HepG2 (cell line): ENCODE measurements around the gene EEF2. TPM values are rescaled to one million over a fixed set of nuclear protein-coding genes. Genes with fewer than 3 reads are reported as not detected.

ENCODE experiments used
- BCLAF1 ChIP-seq: fragments of 450-650 bp; IDR thresholded peaks from 2 replicates; pipeline ENCODE4 v1.6.1; 2017; ENCODE audit warnings: mild to moderate bottlenecking
- CHD2 ChIP-seq: IDR thresholded peaks from 2 replicates; pipeline ENCODE4 v1.6.1; 2011; ENCODE audit warnings: low read depth, low read length, improper control_type of control experiment
- CTCF ChIP-seq: sonication (generic); formaldehyde crosslinking; IDR thresholded peaks from 2 replicates; pipeline ENCODE4 v1.5.0; 2020; ENCODE audit warnings: mild to moderate bottlenecking, missing genetic modification reagents, moderate library complexity
- HOXA3 ChIP-seq: sonication (generic); formaldehyde crosslinking; IDR thresholded peaks from 2 replicates; pipeline ENCODE4 v1.5.0; 2020; ENCODE audit warnings: missing genetic modification reagents
- PCBP1 ChIP-seq: fragments of 200-400 bp; formaldehyde crosslinking; IDR thresholded peaks from 2 replicates; pipeline ENCODE4 v1.6.1; 2017; ENCODE audit warnings: mild to moderate bottlenecking, low read depth, low read length, borderline replicate concordance
- POLR2AphosphoS2 ChIP-seq: IDR thresholded peaks from 2 replicates; pipeline ENCODE4 v1.6.1; 2011; ENCODE audit warnings: low read depth, low read length, improper control_type of control experiment
- POLR2G ChIP-seq: fragments of 200-400 bp; formaldehyde crosslinking; IDR thresholded peaks from 2 replicates; pipeline ENCODE4 v1.6.1; 2018; ENCODE audit warnings: mild to moderate bottlenecking, low read depth, low read length, moderate library complexity
- RBM22 ChIP-seq: fragments of 200-400 bp; formaldehyde crosslinking; optimal IDR thresholded peaks from 2 replicates; pipeline ENCODE3; 2017; ENCODE audit warnings: mild to moderate bottlenecking, low read length, moderate library complexity
- REXO4 ChIP-seq: sonication (generic); formaldehyde crosslinking; IDR thresholded peaks from 2 replicates; pipeline ENCODE4 v1.8.0; 2022; ENCODE audit warnings: missing genetic modification reagents, mild to moderate bottlenecking, borderline replicate concordance
- SATB2 ChIP-seq: sonication (generic); formaldehyde crosslinking; IDR thresholded peaks from 2 replicates; pipeline ENCODE4 v1.5.0; 2020; ENCODE audit warnings: missing genetic modification reagents
- SYNCRIP ChIP-seq: fragments of 200-400 bp; formaldehyde crosslinking; IDR thresholded peaks from 2 replicates; pipeline ENCODE4 v1.6.1; 2018; ENCODE audit warnings: mild to moderate bottlenecking, low read depth, low read length; ENCODE audit not compliant: insufficient read depth
- ZBTB38 ChIP-seq: sonication (generic); formaldehyde crosslinking; IDR thresholded peaks from 2 replicates; pipeline ENCODE4 v1.5.1; 2020; ENCODE audit warnings: mild to moderate bottlenecking, missing genetic modification reagents
- ZNF33A ChIP-seq: sonication (generic); formaldehyde crosslinking; IDR thresholded peaks from 2 replicates; pipeline ENCODE4 v1.5.1; 2020; ENCODE audit warnings: missing genetic modification reagents, mild to moderate bottlenecking, moderate library complexity, borderline replicate concordance
- ZNF354B ChIP-seq: sonication (generic); formaldehyde crosslinking; IDR thresholded peaks from 2 replicates; pipeline ENCODE4 v1.8.0; 2022; ENCODE audit warnings: mild to moderate bottlenecking, missing genetic modification reagents
- ZNF484 ChIP-seq: sonication (generic); formaldehyde crosslinking; IDR thresholded peaks from 2 replicates; pipeline ENCODE4 v1.5.1; 2020; ENCODE audit warnings: mild to moderate bottlenecking, low read depth, missing genetic modification reagents, borderline replicate concordance
- ZNF501 ChIP-seq: sonication (generic); formaldehyde crosslinking; IDR thresholded peaks from 2 replicates; pipeline ENCODE4 v1.5.1; 2020; ENCODE audit warnings: mild to moderate bottlenecking, moderate library complexity, missing genetic modification reagents
- ZNF572 ChIP-seq: sonication (generic); formaldehyde crosslinking; IDR thresholded peaks from 2 replicates; pipeline ENCODE4 v1.5.1; 2020; ENCODE audit warnings: mild to moderate bottlenecking, missing genetic modification reagents
- ZNF574 ChIP-seq: sonication (generic); formaldehyde crosslinking; IDR thresholded peaks from 2 replicates; pipeline ENCODE4 v1.4.0; 2020; ENCODE audit warnings: missing genetic modification reagents
- ZNF615 ChIP-seq: sonication (generic); formaldehyde crosslinking; IDR thresholded peaks from 2 replicates; pipeline ENCODE4 v1.5.0; 2020; ENCODE audit warnings: mild to moderate bottlenecking, missing genetic modification reagents, borderline replicate concordance
- polyA plus RNA-seq, 8 experiments: library from polyadenylated mRNA; depleted of rRNA in 3 of 8; stranded (reverse) in 7 of 8; unstranded in 1 of 8; fragments of >200 nt; fragmentation: Illumina TruSeq in 4 of 8; extraction: Trizol in 4 of 8; gene quantifications; 2 replicates each; pipeline versions ENCODE4 v1.2.1 to v1.2.3, GENCODE V29; 2011 to 2016; ENCODE audit warnings: low read depth in 4 of 8, missing spikeins in 1 of 8, mixed read lengths in 1 of 8; ENCODE audit not compliant: insufficient read depth in 1 of 8
- total RNA-seq, 5 experiments: library from RNA; depleted of rRNA; stranded (reverse); fragments of >200 nt; fragmentation: Illumina TruSeq; extraction: Trizol; gene quantifications; 2 replicates each; pipeline ENCODE4 v1.2.3, GENCODE V29; 2016; ENCODE audit warnings: low read depth in 1 of 5

Gene EEF2
- total and polyA plus RNA-seq, 2 of the 13 experiments (the other 11 are each of a cell fraction or from before 2014, with no cell fraction given): 1,441 to 1,777 TPM

GRCh38 chr19:3977242-3978143, 7.8 kb downstream of the EEF2 start (continued):
- TF ChIP-seq REXO4 (CRISPR knock-in tag) (no peak), ZNF354B (CRISPR knock-in tag) (no peak), POLR2G (0 out of 2 replicates have a peak, but pooled peaks have one; percentile 1), SYNCRIP (no peak), PCBP1 (no peak), CTCF (CRISPR knock-in tag) (peak; percentile 11; the same call in 1 of the 2 replicates), CHD2 (peak; percentile 10; the same call in 1 of the 2 replicates), ZNF574 (CRISPR knock-in tag) (0 out of 2 replicates have a peak, but pooled peaks have one; percentile 9), POLR2AphosphoS2 (0 out of 2 replicates have a peak, but pooled peaks have one; percentile 28), ZBTB38 (CRISPR knock-in tag) (peak; percentile 74; the same call in 1 of the 2 replicates), ZNF615 (CRISPR knock-in tag) (no peak), ZNF572 (CRISPR knock-in tag) (no peak), ZNF33A (CRISPR knock-in tag) (no peak), RBM22 (peak; percentile 70), HOXA3 (CRISPR knock-in tag) (0 out of 2 replicates have a peak, but pooled peaks have one; percentile 27), ZNF484 (CRISPR knock-in tag) (no peak), SATB2 (CRISPR knock-in tag) (no peak), BCLAF1 (no peak), ZNF501 (CRISPR knock-in tag) (no peak)
